ENCODE results near the gene TOMM22.
"Not testable (repeated sequence)": the region's sequence is repeated elsewhere in the genome, so short reads cannot be mapped to it uniquely, and the experiment has no call there.

TOMM22 gene

DNA sequence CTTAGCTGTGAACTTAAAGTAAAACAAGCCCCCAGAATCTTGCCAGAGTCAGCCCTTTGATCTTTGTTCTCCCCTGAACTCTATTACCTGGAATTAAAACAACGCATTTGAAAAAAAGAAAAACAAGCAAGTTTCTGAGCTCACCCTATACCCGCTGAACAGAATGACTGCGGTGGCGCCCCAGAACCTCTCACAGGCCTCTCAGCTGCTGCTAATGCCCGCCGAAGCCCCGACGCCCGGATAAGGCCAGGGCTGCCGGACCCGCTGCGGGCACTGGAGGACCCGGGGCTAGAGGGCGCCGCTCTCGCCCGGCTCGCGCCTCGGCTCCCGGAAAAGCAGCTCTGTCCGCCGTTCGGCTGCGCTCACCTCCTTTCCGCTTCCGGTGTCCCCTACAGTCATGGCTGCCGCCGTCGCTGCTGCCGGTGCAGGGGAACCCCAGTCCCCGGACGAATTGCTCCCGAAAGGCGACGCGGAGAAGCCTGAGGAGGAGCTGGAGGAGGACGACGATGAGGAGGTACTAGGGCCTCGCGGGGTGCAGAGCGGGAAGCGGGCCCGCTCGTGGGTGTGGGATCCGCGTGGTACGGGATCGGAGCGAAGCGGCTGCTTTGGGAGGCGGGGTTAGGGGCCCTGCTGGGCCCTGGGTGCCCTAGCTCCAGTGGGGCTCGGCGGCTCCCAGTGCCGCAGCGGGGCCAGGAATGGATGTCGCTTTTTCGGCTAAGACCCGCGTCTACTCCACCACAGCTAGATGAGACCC, at the start of gene TOMM22:
Gene TOMM22, plus strand, starts transcription at position 376 of the 754 bp plus-strand sequence. Its CDS starts 22 bp downstream, at position 398.
- peak within 1 kb of the TSS; percentile 88 for H3K27ac ChIP-seq
- peak; percentile 81 for TF ChIP-seq ZFX (IDR thresholded peaks at IDR 0.05)
- TF ChIP-seq, protein P1, sequence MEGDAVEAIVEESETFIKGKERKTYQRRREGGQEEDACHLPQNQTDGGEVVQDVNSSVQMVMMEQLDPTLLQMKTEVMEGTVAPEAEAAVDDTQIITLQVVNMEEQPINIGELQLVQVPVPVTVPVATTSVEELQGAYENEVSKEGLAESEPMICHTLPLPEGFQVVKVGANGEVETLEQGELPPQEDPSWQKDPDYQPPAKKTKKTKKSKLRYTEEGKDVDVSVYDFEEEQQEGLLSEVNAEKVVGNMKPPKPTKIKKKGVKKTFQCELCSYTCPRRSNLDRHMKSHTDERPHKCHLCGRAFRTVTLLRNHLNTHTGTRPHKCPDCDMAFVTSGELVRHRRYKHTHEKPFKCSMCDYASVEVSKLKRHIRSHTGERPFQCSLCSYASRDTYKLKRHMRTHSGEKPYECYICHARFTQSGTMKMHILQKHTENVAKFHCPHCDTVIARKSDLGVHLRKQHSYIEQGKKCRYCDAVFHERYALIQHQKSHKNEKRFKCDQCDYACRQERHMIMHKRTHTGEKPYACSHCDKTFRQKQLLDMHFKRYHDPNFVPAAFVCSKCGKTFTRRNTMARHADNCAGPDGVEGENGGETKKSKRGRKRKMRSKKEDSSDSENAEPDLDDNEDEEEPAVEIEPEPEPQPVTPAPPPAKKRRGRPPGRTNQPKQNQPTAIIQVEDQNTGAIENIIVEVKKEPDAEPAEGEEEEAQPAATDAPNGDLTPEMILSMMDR (conservative IDR thresholded peaks at IDR 0.05), result peak; percentile 97

GRCh38 chr22:38632528-38632927, 49.2 kb upstream of the TOMM22 start:
- H3K27ac ChIP-seq, result no peak overlapping the region
- TF ChIP-seq, protein P1 (conservative IDR thresholded peaks at IDR 0.05), result no peak
- no peak for TF ChIP-seq ZFX (IDR thresholded peaks at IDR 0.05)

- no peak overlapping the region for H3K27ac ChIP-seq
- no peak for TF ChIP-seq ZFX (IDR thresholded peaks at IDR 0.05)
- TF ChIP-seq, protein P1 (conservative IDR thresholded peaks at IDR 0.05), result no peak
Observed at GRCh38 chr22:38638216-38638615, 43.5 kb upstream of the TOMM22 start.

DNA sequence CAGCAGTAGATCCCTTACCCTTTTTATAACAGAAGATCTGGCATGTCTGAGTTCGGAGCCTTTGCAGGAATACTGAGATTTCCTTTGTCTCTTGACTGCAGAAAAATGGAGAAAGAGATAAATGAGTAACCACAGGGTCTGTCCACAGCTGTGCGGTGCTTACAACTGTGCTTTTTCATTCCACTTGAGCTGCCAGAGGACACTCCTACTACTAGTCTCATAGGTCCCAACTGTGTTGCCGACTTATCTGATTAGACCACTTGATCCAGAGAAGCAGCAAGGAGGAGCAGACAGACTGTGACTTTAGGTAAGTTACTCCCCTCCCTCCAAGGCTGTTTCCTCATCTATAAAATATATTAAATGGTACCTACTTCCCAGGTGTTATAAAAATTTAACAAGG, 43.0 kb upstream of the TOMM22 start:
- TF ChIP-seq ZFX (IDR thresholded peaks at IDR 0.05), result no peak
- TF ChIP-seq, protein P1 (conservative IDR thresholded peaks at IDR 0.05), result no peak
- no peak overlapping the region for H3K27ac ChIP-seq

- TF ChIP-seq, protein P1 (conservative IDR thresholded peaks at IDR 0.05), result no peak
- no peak for TF ChIP-seq ZFX (IDR thresholded peaks at IDR 0.05)
Observed at GRCh38 chr22:38641476-38642040, 40.2 kb upstream of the TOMM22 start.

DNA sequence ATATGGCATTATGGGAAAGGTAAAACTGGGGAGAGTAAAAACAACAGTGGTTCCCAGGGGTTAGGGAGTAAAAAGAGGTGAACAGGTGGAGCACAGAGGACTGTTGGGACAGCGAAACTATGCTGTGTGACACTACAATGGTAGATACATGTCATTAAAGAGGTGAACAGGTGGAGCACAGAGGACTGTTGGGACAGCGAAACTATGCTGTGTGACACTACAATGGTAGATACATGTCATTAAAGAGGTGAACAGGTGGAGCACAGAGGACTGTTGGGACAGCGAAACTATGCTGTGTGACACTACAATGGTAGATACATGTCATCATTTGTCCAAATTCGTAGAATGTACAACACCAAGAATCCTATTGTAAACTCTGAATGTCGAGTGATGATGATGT, 37.5 kb upstream of the TOMM22 start:
- H3K27ac ChIP-seq, result not testable (repeated sequence)

More at GRCh38 chr22:38641476-38642040, 40.2 kb upstream of the TOMM22 start:
- H3K27ac ChIP-seq, result no peak overlapping the region

- TF ChIP-seq, protein P1 (conservative IDR thresholded peaks at IDR 0.05), result no peak
- TF ChIP-seq ZFX (IDR thresholded peaks at IDR 0.05), result no peak
- no peak overlapping the region for H3K27ac ChIP-seq
Observed at GRCh38 chr22:38645430-38645829, 36.3 kb upstream of the TOMM22 start.

Data from C4-2B (cell line).